ENCODE data around the gene TMEM39A.

The TMEM39A gene

DNA sequence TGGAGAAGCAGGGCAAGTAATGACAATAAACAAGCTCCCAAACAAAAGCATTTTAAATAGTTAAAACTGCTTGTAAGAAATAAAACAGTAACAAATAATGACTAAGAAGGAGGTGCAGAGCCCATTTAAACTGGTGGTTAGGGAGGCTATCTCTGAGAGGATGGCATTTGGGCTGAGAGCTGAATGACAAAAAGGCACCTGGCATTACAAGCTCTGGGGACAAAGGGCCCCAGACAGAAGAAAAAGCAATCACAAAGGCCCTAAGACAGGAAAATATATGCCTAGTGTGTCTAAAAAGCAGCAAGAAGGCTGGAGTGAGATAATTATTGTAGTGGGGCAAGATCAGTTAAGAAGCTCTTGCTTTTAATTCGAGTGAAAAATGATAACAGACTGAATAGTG, 9.6 kb downstream of the TMEM39A start:
- no peak for DNase-seq (ENCODE audit: low read depth)

DNA sequence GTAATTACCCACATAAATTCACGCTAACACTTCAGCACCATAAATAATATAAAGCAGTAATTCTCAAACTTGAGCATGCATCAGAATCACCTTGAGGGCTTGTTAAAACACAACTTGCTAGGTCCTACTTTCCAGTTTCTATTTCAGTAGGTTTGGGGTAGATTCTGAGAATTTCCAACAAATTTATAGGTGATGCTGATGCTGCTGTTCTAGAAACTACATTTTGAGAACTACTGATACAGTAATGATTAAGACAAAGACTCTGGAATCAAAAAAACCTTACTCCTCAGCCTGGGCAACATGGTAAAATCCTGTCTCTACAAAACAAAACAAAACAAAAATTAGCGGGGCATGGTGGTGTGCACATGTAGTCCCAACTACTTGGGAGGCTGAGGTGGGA, 18.8 kb downstream of the TMEM39A start:
- DNase-seq (ENCODE audit: low read depth) = no peak

DNA sequence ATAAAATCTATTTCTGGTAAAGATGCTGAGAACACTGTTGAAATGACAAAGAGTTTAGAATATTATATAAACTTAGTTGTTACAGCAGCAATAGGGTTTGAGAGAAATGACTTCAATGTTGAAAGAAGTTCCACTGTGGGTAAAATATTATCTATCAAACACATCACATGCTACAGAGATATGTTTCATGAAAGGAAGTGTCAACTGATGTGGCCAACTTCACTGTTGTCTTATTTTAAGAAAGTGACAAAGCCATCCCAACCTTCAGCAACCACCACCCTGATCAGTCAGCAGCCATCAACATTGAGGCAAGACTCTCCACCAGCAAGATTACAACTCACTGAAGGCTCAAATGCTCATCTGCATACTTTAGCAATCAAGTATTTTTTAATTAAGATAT, 20.2 kb downstream of the TMEM39A start:
- DNase-seq (ENCODE audit: low read depth) = no peak

DNA sequence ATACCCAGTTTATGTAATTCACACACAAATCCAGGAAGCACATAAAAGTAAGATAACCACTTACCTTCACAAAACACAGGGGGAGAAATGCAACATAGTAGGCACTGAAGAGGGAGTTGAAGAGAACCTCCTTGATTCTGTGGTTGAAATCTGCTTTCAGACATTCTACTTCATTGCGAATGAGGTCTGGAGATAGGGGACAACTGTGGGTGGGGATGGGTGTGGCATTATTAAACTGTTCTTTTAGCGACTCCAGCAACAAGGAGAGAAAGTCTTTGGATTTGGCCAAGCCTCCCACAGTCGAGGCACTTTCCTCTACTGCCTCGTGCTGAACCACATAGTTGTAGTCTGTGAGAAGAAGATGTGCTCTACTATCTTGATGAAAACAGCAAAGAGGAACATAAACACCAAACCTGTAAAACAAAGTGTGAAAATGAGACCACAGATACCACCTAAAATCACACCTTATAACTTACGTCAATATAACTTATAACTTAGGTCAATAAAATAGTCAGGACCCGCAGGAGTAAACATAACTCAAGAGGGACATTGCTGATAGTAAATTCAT, 25.6 kb downstream of the TMEM39A start:
- DNase-seq (ENCODE audit: low read depth) = no peak

DNA sequence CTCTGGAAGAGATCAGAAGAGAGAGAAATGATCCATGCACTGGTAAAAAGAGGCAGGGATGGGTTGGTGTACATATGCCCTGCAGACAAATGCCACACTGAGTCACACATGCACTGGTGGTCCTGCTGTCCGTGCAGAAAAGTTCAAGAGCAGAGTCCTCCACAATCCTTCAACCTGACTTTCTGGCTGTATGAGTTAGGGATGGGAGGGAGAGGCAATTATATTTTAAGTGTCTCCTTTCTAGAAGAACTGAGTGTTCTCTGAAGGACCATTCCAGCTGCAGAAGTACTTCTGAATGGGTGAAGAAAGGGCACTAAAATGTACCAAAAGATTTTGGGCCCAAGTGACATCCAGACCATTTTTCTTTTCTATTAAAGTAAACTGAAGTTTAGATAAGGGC, 26.4 kb downstream of the TMEM39A start:
- no peak for DNase-seq (ENCODE audit: low read depth)

DNA sequence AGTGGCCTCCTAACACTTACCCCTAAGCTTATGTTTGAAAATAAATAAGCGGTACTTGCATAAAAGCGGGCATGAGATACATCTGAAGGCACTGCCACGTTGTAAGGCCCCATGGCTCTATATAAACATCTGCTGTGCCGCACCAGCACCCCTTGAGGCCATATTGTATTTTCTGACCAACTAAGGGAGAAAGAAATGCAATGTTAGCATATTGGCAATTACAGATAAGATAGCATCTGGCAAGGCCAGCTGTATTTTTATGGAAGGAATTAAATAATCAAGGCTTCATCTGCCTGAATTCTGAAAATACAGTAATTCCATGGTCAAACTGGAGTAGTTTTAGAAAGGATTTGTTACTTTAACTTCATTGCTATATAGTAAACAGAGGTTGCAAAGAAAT, 28.7 kb downstream of the TMEM39A start:
- no peak for DNase-seq (ENCODE audit: low read depth)

DNA sequence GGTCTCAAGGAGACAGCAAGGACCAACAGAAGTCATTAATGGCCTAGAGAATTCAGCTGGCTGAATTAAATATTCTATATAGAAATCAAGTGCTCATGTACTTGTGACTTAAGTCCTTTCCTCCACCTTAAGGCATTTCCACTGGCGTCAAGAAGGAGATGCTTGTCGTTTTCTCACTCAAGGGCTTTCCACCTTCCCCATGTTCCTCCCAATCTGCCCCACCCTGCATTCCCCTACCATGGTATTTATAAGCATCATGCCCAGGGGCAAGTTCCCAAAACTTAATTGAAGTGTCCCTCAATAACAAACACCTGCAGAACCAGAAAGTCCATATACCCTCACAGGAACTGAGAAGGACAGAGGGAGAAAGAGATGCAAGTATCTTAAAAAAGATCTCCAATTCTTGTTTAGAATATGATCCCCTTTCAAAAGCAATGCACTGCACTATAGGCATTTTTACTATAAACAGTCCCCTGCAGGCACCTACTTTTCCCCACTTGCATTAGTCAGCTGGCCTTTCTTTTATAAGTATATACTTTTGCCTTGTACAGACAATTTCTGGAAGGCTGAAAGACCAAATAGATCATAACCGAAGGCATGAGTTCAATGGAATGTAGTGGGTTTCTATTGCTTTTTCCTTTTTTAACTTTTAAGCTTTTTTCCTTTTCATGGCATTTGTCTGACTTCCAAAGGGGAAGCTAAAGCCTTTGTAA, 29.6 kb downstream of the TMEM39A start:
- DNase-seq (ENCODE audit: low read depth) = no peak

DNA sequence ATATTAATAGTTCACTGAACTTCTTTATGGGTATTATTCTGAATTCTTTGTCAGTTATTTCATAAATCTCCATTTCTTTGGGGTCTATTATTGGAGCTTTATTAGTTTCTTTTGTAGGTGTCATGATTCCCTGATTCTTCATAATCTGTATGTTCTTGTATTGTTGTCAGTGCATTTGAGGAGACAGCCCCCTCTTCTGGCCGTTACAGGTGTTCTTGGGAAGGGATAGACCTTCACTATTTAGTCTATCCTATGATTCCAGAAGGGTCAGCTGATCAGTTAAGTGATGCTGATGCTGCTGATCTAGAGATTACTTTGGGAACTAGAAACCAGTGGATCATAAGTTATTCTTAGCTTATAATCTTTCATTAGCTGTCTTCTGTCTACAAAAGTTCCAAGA, 34.9 kb downstream of the TMEM39A start:
- no peak for DNase-seq (ENCODE audit: low read depth)

DNA sequence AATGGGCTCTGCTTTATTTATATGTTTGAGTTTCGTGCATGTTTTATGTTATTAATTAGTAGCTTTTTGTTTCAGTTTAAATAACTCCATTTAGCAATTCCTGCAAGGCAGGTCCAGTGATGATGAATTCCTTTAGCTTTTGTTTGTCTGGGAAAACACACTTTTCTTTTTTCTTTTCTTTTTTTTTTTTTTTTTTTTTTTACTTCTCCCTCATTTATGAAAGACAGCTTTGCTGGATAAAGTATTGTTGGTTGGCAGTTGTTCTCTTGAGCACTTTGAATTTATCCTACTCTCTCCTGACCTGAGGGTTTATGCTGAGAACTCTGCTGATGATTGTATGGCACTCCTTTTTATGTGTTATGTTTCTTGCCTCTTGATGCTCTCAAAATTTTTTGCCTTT, 35.7 kb downstream of the TMEM39A start:
- DNase-seq (ENCODE audit: low read depth) = no peak

DNA sequence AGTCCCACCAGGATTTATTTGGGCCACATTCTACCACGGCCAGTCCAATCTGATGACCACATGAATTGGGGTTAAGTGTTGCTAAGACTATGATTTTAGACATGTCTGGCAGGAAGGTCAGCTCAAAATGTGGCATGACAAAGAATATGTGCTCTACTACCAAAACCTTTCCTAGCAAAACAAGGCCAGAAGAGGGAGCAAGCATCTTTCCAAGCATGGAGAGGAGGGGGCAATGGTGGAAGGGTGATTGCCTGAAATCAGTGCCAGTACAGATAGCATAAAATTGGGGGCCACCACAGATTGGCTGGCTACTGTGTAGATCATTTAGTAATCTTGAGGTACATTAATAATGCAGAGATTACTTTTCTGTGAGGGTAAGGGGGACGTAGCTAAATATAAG, 43.2 kb downstream of the TMEM39A start:
- no peak for DNase-seq (ENCODE audit: low read depth)

DNA sequence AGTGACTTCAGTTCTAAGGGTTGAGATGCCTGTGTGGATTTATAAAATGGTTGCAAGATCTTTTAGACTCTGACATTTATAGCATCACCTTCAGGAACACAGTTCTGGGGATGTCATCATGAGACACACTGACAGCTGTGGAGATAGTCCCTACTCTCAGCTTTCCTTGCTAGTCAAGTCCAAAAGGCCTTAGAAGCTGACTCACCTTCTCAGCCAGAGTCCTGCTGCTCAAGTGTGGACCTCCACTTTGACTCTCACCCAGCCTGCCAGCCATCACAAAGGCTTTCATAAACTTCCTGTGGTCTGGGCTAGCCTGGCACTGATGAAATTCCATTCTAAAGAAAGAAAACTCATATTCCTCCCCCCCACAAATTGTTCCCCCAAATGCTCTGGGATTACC, 44.8 kb downstream of the TMEM39A start:
- DNase-seq (ENCODE audit: low read depth) = no peak

DNA sequence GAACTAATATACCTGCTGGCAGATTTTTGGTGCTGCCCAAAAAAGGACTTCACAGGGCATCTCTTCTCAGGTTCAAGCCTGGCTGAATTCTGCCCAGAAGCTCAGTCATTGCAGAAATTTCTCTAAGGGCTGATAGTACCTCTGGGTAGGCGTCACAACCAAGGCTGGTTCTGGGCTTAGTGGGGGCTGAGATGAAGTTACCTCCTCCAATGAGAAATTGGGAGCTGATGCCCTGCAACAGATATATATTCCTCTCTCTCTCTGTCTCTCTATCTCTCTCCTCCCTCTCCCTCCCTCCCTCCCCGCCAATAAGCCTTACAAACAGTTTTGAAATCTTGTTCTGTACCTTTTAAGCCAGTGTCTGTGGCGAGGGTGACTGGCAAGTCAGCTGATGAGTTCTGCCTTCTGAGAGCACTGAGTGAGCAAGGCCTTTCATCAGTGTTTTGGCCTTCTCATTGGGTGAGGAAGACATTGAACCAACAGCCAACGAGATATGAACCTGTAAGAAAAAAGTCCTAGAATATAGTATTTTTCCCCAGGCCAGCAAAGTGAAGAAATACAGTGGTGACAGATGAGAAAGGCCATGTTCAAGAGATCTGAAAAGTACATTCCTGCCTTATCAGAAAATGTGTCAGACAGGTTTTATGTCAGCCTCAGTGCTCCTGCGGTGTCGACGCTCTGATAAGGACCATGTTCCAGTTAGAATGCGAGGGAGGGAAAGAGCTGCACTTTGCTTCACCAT, 45.5 kb downstream of the TMEM39A start:
- DNase-seq (ENCODE audit: low read depth) = no peak

DNA sequence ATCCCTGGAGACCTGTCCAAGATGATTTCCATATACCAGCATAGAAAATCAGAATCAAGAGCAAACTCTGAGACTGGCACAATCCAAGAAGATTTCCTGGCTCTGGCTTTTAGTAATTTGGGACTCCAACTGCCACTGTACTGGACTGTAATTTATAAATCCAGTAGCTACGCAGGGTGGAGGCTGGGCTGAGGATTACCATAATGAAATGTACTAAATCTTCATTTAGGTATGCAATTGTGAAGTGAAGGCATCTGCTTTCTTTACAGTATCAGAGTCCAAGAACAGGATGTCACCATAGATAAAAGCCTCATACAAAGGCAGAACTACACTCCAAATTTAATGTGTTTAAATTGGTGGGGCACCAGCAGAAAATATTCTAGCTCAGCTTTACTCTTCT, 46.5 kb downstream of the TMEM39A start:
- DNase-seq (ENCODE audit: low read depth) = no peak

DNA sequence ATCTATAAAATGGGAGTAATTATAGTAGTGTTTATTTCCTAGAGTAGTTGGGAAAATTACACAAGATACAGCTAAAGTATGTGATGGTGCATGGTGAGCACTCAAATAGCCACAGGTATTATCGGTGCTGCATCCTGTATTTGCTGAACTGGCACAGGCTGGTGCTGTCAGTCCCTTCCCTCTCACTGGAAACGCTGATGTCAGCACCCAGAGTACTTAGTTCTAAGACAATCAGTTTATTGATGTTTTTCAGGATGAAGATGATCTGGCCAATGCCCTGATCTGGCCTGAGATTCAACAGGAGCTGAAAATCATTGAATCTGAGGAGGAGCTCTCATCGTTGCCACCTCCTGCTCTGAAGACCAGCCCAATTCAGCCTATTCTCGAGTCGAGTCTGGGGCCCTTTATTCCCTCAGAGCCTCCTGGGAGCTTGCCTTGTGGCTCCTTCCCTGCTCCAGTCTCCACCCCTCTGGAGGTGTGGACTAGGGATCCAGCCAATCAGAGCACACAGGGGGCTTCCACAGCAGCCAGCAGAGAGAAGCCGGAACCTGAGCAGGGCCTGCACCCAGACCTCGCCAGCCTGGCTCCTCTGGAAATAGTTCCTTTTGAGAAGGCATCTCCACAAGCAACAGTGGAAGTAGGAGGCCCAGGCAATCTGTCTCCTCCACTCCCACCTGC, 49.7 kb downstream of the TMEM39A start:
- DNase-seq (ENCODE audit: low read depth) = no peak

DNA sequence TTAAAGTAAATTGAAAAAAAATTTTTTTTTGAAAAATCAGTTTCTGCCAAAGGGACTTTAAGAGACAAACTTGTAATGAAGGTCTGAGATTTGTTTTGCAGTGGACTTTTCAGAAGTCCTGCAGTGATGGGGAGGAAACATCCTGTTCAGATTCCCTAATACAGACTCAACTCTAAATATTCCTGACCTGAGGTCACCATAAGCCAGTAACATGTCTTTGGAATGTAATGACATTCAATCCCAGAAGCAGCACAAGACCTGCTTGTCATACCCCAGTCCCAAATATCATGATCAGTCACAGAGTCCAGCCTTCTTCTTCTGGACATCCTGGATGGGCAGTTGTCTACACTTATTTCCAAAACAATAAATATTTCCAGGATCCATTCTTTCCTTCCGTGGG, 53.6 kb downstream of the TMEM39A start:
- DNase-seq (ENCODE audit: low read depth) = no peak

DNA sequence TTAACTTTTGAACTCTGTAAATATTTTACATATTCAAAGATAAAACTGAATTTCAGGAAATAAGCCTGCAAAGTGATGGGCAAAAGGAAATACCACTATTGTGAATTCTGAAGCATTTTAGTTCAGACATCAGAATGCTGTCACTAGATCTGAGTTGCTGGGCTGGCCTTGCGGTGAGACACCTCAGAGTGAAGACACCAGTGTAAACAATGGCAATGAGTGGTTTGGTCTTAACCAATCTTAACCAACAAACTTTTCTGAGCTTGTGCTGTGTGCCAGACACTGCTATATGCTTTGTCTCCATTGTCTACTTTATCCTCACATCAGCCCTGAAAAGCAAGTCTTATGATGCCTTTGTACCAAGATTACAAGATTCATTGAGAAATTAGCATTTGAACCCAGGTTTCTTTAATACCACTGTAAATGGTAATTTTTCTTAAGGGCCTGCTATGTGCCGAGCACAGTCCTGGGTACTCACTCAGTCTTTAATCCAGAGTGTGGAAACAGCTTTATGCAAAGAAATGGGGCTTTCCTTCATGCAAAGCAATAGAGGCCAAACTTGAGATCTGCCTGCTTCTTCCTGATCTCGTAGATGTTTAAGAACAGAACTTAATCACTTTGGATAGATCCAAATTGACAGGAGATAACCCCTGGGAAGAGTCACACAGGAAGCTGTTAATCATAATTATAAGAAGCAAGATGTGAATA, 55.0 kb downstream of the TMEM39A start:
- no peak for DNase-seq (ENCODE audit: low read depth)

DNA sequence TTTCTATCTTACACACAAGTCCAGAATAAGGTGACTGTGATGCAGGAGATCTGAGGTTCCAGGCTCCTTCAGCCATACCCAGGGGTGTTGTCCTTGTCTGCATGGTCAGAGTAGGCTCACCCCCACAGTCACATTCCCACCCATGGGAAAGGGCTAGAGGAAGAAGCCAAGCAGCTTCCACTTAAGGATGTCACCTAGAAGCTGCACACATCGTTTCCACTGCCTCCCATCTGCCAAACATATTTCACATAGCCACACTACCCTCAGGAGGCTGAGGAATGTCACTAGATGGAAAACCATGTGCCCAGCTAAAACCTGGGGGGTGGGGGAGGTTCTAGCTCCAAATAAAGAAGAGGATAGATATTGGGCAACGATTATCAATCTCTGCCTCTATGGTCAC, 58.1 kb downstream of the TMEM39A start:
- DNase-seq (ENCODE audit: low read depth) = no peak

DNA sequence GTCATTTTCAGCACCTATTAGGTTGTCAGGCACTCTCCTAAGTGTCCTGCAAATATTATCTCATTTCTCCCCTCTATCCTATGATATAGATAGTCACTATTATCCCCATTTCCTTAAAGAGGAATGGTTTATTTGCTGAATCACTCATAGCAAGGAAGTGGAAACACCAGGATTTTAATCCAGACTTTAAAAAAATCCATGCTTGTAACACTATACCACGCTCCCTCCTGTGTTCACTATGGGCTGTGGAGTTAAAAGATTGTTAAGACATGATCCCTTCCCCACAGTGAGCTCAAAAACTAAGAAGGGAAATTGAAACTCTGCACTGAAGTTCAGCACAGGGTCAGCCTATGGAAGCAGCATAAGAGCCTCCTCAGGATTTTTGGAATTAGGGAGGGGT, 60.2 kb downstream of the TMEM39A start:
- no peak for DNase-seq (ENCODE audit: low read depth)

DNA sequence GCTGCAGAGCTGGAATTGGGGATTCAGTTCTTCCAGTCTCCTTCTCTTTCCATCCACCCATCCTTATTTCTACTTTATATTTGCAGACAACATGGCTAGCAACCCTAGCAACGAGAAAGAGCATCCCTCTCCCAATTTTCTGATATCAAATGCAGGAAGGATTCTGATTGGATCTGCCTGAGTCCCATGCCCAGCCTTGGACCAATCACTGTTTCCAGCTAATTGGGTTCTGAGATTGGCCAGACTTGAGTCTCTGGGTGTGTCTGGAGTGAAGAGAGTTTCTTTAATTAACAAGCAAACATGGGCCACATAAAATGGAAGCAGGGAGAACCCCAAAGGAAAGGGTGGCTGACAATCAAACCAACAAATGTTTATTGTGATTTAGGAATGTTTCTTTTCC, 60.6 kb downstream of the TMEM39A start:
- DNase-seq (ENCODE audit: low read depth) = no peak

DNA sequence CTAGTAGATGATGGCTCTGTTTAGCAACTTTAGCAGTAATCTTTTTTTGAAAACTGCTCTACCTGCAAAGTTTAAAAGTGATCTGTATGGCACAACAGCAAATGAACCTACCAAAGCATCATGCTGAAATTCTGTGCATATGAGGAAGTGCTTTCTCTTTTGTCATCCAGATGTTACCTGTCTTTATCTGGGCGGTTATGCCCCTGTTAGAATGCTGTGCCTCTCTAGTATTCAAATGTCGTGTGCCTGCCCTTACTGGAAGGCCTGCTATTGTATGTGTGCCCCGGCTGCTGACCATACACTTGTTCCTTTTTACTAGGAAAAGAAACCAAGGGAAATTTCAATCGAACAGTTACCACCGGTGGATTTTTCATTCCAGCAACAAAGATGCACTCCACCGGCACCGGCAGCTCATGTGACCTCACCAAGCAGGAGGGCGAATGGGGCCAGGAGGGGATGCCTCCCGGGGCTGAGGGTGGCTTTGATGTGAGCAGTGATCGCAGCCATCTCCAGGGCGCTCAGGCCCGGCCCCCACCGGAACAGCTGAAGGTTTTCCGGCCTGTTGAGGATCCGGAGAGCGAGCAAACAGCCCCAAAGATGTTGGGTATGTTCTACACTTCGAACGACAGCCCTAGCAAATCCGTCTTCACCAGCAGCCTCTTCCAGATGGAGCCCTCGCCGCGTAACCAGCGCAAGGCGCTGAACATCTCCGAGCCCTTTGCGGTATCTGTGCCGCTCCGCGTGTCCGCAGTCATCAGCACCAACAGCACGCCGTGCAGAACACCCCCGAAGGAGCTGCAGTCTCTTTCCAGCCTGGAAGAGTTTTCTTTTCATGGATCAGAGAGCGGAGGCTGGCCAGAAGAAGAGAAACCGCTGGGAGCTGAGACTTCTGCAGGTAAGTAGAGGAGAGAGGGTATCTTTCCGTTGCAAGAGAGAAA, 61.6 kb downstream of the TMEM39A start:
- no peak for DNase-seq (ENCODE audit: low read depth)

DNA sequence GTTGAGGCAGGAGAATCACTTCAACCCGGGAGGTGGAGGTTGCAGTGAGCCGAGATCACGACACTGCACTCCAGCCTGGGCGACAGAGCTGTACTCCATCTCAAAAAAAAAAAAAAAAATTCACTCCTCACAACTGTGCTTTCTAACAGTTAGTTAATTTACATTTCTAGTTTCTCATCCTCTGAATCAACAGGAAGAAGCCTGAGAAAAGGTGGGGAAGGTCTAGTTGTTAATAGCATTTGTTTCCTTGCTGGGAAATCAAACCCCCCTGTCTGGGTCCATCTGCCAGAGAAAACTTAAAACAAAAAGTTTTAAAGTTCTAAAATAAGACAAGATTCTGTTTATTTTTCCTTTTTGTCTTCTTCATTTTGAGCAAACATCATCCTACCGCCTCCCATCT, 62.3 kb downstream of the TMEM39A start:
- no peak for DNase-seq (ENCODE audit: low read depth)
